Small intestine (tissue), 7 donors: ENCODE measurements around the gene USP48. TPM values are rescaled to one million over a fixed set of nuclear protein-coding genes. Genes with fewer than 3 reads are reported as not detected.

Experiments
- DNase-seq, 2 donors: peaks; one replicate each; pipeline versions ENCODE4 v3.0.0 to v3.0.0-alpha.2; 2013
- FAIRE-seq: peaks from 2 replicates; lab custom pipeline; 2012; peaks lifted over from hg19 to GRCh38; lab: Jason Lieb, UNC
- H3K27ac ChIP-seq, 3 donors: one replicate each; pipeline ENCODE4 v1.5.1; 2013; ENCODE audit warnings: low read length in 2 of 3, mild to moderate bottlenecking in 2 of 3, control low read depth in 1 of 3, inconsistent platforms in 1 of 3, low read depth in 1 of 3, moderate library complexity in 1 of 3
- H3K27me3 ChIP-seq, 3 donors: one replicate each; pipeline ENCODE4 v1.6.1; 2013; ENCODE audit warnings: low read length in 3 of 3, inconsistent platforms in 1 of 3; ENCODE audit not compliant: control insufficient read depth in 3 of 3, insufficient read depth in 3 of 3
- H3K36me3 ChIP-seq, 3 donors: one replicate each; pipeline ENCODE4 v1.6.1; 2013; ENCODE audit warnings: low read length in 3 of 3, inconsistent platforms in 1 of 3, low read depth in 1 of 3, mild to moderate bottlenecking in 1 of 3, moderate library complexity in 1 of 3; ENCODE audit not compliant: control insufficient read depth in 3 of 3, insufficient read depth in 2 of 3
- H3K4me1 ChIP-seq, 3 donors: one replicate each; pipeline ENCODE4 v1.6.1; 2013; ENCODE audit warnings: low read length in 2 of 3, inconsistent platforms in 1 of 3, low read depth in 1 of 3, mild to moderate bottlenecking in 1 of 3, moderate library complexity in 1 of 3; ENCODE audit not compliant: control insufficient read depth in 3 of 3, insufficient read depth in 2 of 3
- H3K4me3 ChIP-seq, 3 donors: one replicate each; pipeline ENCODE4 v1.5.1; 2013; ENCODE audit warnings: low read length in 3 of 3, control low read depth in 1 of 3, inconsistent platforms in 1 of 3, low read depth in 1 of 3, mild to moderate bottlenecking in 1 of 3, moderate library complexity in 1 of 3
- H3K9me3 ChIP-seq, 2 donors: one replicate each; pipeline ENCODE4 v1.6.1; 2013; ENCODE audit warnings: low read depth in 1 of 2, low read length in 1 of 2; ENCODE audit not compliant: control insufficient read depth in 2 of 2, insufficient read depth in 1 of 2
- WGBS, 3 donors: extraction: QIAGEN DNeasy Blood & Tissue Kit; methylation state at CpG; one replicate each; pipeline ENCODE4 v1.1.7; 2013; 5-methylcytosine and 5-hydroxymethylcytosine counted together
- polyA plus RNA-seq, 4 donors: library from polyadenylated mRNA; stranded (reverse) in 3 of 4; unstranded in 1 of 4; fragments of 200-250 nt in 3 of 4; fragments of 120-200 nt in 1 of 4; gene quantifications; one replicate each; pipeline versions ENCODE4 v1.2.1 to v1.2.3, GENCODE V29; 2013
- donor health status: healthy with polysubstance abuse.
- donor health status: control.
- donor health status: control.
- donor health status: Bipolar disorder and iron deficiency.
- donor health status: healthy.

The USP48 gene
- polyA plus RNA-seq, 4 donors: 15.1 to 43.1 (median 17.8) TPM

DNA sequence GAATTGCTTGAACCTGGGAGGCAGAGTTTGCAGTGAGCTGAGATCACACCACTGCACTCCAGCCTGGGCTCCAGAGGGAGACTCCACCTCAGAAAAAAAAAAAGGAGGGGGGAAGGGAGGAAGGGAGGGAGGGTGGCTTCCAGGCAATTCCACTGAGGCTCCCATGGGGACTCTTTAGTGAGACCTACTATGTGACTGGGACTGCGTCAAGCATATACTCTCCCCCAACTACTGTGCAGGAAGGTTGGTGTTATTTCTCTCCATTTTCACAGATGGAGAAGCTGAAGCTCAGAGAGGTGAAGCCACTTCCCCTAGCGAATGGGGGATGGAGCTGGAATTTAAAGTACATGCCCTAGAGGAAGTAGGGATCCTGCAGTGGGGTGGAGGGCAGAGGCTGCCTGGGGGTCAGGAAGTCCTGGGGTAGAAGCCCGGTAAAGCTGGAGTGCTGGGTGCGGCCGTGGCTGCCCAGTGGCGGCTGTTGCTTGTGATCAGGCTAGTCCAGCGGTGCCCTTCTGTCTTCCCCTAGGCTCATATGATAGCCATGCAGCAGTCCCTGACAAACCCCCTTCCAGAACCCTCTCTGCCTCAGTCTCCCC is 154.1 kb downstream of the USP48 start:
- peaks cover 0 to 6% (median 0%) of the 10 kb centered on the region in 3 donors for H3K36me3 ChIP-seq
- WGBS, 3 donors: 57 to 70% (median 69%) methylated on average over 7 of the region's 7 CpGs
- H3K4me3 ChIP-seq: no peak overlapping the region
- FAIRE-seq (no peak), DNase-seq (no peak)
- H3K9me3 ChIP-seq: no peaks in the 10 kb centered on the region
- H3K27ac ChIP-seq: no peak overlapping the region
- peaks cover 0 to 2% (median 0%) of the 10 kb centered on the region in 3 donors for H3K27me3 ChIP-seq
- peaks cover 0 to 18% (median 0%) of the 10 kb centered on the region in 3 donors for H3K4me1 ChIP-seq

Other genes with a start within 250 kb of the USP48 start
- 10 to 100 TPM; 15.9 to 81.8 (median 19.4) TPM for gene RAP1GAP, start 113.8 kb downstream of the USP48 start, polyA plus RNA-seq
- 1 to 10 TPM in 1 of 4 donors, under 1 TPM in 3; 0.22 to 1.7 (median 0.83) TPM for gene LDLRAD2, start 29.1 kb upstream of the USP48 start, polyA plus RNA-seq
- 10 to 100 TPM in 3 of 4 donors, 1 to 10 TPM in 1; 3.6 to 82.3 (median 36.3) TPM for gene HSPG2, start 154.2 kb upstream of the USP48 start, polyA plus RNA-seq
- gene CELA3B, start 193.9 kb upstream of the USP48 start, polyA plus RNA-seq: 10 to 100 TPM in 1 of 4 donors, 1 to 10 TPM in 1, under 1 TPM in 2; 0.27 to 11.4 (median 2.2) TPM
- 10 to 100 TPM in 1 of 4 donors, 1 to 10 TPM in 1, under 1 TPM in 2; 0.16 to 30.6 (median 4.4) TPM for gene CELA3A, start 218.5 kb upstream of the USP48 start, polyA plus RNA-seq